NCI-H2081 treated with DMSO at 0.1 percent for 48 hours (cell line): ENCODE data around the gene PTGIS.

ENCODE experiments used
- DNase-seq: peaks from one replicate; lab custom pipeline; 2025; lab: John Stamatoyannopoulos, UW

The PTGIS gene

DNA sequence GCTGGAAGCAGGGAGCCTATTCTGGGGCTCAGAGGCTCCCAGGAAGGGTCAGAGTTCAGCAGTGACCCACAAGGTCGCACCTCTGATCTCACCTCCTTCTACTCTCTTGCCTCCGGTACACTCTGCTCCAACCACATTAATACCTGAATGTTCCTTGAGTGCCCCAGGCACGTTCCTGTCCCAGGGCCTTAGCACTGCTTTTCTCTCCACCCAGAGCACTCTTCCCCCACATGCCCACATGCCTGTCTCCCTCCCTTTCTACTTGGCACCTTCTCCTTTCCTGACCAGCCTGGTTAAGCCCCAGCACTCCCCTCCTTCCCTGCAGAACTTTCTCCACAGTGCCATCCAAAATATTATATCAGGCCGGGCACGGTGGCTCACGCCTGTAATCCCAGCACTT, 98.9 kb downstream of the PTGIS start:
- no peak for DNase-seq

DNA sequence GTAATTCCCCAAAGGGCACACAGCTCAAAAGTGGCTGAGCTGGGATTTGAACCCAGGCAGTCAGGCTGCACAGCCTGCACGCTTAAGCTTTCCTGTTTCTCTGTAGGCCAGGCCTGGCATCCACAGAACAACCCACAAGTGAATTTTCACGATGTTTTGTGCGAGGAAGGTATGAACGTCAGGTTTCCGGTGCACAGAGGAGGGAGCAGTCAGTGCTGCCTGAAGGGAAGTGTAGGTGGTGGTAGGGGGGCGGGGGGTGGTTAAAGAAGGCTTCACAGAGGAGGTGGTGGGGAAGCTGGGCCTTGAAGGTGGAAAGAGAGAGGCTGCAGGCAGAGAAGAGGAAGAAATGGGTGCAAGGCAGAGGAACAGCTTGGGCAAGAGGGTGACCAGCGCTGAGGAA, 99.5 kb downstream of the PTGIS start:
- no peak for DNase-seq

DNA sequence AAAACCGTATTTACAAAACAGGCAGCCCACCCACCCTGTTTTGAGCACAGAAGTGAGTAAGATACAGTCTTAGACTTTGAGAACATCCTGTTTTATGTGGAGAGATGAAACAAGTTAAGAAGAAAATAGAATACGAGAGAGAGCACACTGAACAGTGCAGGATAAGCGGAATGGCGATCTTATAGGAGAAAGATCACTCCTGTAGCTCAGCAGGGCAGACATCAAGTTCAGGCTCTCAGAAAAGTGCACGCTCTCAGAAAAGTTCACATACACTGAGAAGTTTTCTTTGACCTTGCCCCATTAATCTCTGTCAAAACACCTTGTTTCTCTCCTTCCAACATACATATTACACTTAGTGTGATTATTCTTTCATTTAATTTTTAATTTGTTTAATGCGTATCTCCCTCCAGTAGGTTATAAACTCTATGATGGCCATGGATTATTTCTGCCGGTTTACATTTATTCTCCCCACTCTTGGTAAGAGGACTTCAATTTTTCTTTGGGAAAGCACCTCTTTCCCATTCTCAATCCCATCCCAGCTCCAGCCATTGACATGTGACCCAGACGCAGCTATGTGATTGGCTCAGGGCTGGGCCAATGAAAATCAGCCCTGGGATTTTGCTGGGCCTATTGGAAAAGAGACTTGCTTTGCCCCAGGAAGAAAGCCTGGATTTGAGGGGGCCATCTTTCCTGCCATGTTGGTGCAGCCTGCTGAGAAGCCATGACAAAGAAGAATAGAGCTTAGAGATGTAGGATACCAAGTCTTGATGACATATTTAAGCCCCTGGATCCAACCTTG, 101.6 kb downstream of the PTGIS start:
- no peak for DNase-seq

DNA sequence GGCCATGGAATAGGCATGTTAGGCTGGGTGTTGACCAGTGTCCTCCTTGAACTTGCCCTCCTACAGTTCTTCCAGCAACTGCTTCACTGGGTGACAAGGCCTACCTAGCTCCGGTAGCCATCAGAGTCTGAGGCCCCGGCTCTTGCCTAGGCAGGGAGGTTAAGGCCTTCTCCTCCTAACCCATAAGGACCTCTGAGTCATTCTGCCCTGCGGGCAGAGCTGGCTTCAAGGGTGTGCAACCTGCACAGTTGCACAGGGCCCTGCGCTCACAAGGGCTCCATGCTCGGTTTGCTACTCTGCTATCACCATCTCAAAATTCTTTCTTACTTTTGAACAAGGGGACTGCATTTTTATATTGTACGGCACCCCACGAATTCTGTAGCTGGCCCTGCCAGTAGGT, 103.4 kb downstream of the PTGIS start:
- DNase-seq = no peak

DNA sequence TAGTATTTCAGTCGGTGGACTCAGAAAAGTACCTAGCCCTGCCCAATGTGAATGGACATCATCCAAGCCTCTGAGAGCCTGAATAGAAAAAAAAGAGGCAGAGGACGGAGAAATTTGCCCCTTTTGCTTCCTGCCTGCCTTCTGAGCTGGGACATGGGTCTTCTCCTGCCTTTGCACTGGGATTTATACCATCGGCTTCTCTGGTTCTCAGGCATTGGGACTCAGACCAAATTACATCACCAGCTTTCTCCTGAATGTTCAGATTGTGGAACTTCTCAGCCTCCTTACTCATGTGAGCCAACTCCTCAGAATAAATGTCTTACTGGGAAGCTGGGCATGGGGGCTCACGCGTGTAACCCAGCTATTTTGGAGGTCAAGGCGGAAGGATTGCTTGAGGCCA, 105.3 kb downstream of the PTGIS start:
- DNase-seq = no peak

DNA sequence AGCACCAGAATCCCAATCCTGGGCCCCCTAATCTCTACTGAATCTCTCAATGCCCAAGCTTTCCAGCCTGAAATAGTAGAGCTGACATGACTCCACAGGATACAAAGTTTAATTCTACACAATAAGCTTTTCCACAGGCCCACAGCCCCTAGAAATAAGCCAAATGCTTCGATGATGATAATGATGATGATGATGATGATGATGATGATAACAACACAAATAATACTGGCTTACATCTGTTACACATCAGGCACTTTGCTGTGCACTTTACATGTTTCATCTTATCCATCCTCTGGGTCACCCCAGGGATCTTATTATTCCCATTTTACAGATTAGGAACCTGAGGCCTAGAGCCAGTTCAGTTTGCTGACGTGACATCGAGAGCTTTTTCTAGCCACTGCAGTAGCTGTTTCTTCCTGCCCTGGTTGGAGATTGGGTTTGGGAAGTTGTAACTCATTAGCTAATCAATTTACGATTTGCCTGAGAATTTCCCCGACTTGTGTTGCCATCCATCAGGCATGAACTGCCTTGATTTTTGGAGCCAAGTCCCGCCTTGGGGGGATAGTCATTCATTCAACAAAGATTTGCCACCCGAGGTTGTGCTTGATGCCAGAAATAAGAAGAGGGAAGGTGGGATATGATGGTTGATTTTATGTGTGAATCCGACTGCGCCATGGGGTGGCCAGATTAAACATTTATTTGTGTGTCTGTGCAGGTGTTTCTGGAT, 105.9 kb downstream of the PTGIS start:
- no peak for DNase-seq

DNA sequence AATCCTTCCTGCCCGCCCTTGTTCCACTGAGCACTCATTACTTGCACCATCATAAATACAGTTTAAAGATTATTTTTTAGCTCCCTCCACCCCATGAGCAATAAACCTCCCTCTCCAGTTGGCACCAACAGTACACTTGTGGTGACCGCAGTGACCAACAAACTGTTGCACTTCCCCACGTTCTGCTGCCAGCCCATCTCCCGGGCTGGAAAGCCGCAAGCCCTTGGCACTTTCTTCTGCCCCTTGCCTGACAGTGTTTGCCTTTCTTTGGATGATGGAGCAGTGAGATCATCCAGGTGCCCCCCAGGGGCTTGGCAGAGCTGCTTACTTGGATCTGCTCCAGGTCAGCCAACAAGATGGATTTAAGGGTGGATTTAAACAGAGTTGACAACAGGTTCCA, 107.0 kb downstream of the PTGIS start:
- no peak for DNase-seq

DNA sequence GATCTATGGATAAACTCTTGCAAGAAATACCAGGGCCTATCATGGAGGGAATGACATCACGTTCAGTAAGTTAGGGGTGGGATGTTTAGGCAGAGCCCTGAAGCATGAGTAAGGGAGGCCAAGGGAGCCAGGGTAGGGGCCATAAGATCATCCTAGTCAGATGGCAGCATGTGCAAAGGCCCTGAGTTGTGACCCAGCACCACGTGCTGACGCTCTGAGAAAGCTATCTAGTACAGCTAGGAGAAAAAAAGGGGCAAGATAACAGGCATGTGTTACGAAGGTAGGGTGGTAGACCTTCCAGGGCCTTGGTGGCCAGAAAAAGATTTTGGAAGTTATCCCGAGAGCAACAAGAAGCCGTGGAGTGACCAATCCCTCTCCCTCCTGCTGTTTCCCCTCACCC, 107.8 kb downstream of the PTGIS start:
- DNase-seq = no peak

DNA sequence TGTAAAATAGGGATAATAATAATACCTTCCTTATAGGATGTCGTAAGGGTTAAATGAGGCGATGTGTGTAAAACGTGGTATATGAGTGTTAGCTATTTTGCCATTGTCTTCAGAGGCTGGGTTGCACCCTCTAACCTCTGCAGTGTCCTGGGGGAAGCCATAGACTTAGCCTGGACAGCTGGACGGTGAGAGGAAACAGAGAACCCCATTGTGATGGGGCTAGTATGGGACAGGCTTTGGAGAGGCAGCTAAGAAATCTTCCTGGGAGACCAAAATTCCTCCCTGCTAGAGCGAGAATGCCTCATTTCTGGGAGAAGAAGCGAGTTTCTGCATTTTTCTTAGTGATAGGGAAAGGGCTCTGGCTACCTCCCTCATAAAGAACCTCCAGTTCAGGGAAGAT, 108.3 kb downstream of the PTGIS start:
- DNase-seq = no peak

DNA sequence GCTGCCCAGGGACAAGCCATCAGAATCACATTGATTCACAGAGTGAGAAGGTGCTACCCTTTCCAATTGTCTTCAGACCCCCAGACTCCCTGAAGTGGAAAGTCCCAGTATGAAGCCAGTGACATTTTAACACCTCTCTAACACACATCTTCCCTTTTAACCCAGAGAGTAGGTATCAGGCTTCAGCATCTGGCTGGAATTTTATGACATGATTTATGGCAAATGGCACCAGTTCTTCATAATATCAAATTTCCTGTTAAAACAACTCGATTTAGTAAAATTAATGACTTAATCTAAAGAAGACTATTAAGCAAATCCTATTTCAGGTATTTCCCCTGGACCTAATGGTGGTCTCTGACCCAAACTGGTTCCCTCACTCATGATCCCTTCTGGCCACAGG, 110.5 kb downstream of the PTGIS start:
- no peak for DNase-seq

DNA sequence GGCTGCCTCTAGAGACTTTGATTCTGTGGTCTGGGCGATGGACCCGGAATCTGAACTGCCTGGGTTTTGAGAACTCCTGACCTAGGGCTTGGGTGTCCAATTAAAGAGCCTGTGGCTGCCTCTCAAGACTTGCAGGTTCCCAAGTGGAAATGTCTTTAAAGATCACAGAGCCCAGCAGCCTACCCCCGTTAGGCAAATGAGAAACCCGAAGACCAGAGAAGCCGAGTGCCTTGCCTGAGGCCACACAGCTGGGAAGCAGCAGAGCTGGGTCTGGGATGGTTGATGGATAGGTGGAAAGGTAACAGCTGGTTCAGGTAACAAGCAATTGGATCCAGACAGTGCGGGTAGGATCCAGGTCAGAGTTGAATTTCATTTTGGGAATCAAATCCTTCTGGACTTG, 111.3 kb downstream of the PTGIS start:
- no peak for DNase-seq

DNA sequence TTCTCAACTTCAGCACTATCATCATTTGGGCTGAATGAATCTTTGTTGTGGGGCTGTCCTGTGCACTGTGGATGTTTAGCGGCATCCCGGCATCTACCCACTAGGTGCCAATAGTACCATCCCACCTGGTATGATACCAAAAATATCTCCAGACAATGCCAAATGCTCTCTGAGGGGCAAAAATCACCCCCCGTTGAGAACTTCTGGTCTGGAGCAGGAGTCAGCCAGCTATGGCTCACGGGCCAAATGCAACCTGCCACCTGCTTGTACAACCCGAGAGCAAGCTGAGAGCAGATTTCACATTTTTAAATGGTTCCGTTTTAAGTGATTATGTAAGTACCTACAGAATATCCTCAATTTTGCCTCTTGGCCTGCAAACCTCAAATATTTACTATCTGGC, 112.2 kb downstream of the PTGIS start:
- DNase-seq = no peak
